IPS DF 19.7 (cell line): ENCODE measurements around the gene NUTM2G.
"Not testable (repeated sequence)": the region's sequence is repeated elsewhere in the genome, so short reads cannot be mapped to it uniquely, and the experiment has no call there.

Experiments
- DNase-seq: peaks from one replicate; pipeline ENCODE4 v3.0.0-alpha.2; 2013; ENCODE audit warnings: low read depth, low spot score

The NUTM2G gene

GRCh38 chr9:96928543-96928942, at the start of gene NUTM2G:
NUTM2G (plus strand) TSS chr9:96928843; CDS start chr9:96929025, 182 bp downstream.
- DNase-seq: not testable (repeated sequence)

GRCh38 chr9:96883922-96884321, 44.7 kb upstream of the NUTM2G start:
- no peak for DNase-seq

- no peak for DNase-seq
Observed at GRCh38 chr9:96884443-96884842, 44.2 kb upstream of the NUTM2G start.

GRCh38 chr9:96885424-96885823, 43.2 kb upstream of the NUTM2G start:
- no peak for DNase-seq

GRCh38 chr9:96888591-96888990, 40.1 kb upstream of the NUTM2G start:
- DNase-seq: no peak

- no peak for DNase-seq
Observed at GRCh38 chr9:96892131-96892530, 36.5 kb upstream of the NUTM2G start.

- not testable (repeated sequence) for DNase-seq
Observed at GRCh38 chr9:96900010-96900409, 28.6 kb upstream of the NUTM2G start.

- not testable (repeated sequence) for DNase-seq
Observed at GRCh38 chr9:96904947-96905722, 23.5 kb upstream of the NUTM2G start.

GRCh38 chr9:96908479-96908878, 20.2 kb upstream of the NUTM2G start:
- DNase-seq: not testable (repeated sequence)

GRCh38 chr9:96915539-96915938, 13.1 kb upstream of the NUTM2G start:
- not testable (repeated sequence) for DNase-seq

- DNase-seq: not testable (repeated sequence)
Observed at GRCh38 chr9:96916531-96916930, 12.1 kb upstream of the NUTM2G start.

GRCh38 chr9:96918550-96918949, 10.1 kb upstream of the NUTM2G start:
- not testable (repeated sequence) for DNase-seq

GRCh38 chr9:96920803-96921202, 7.8 kb upstream of the NUTM2G start:
- DNase-seq: not testable (repeated sequence)

- DNase-seq: not testable (repeated sequence)
Observed at GRCh38 chr9:96925587-96925986, 3.1 kb upstream of the NUTM2G start.

GRCh38 chr9:96931665-96932064, 3.0 kb downstream of the NUTM2G start:
- DNase-seq: not testable (repeated sequence)

- not testable (repeated sequence) for DNase-seq
Observed at GRCh38 chr9:96934097-96934496, 5.5 kb downstream of the NUTM2G start.

- DNase-seq: not testable (repeated sequence)
Observed at GRCh38 chr9:96934706-96935105, 6.1 kb downstream of the NUTM2G start.

GRCh38 chr9:96935401-96935800, 6.8 kb downstream of the NUTM2G start:
- DNase-seq: not testable (repeated sequence)

- not testable (repeated sequence) for DNase-seq
Observed at GRCh38 chr9:96937442-96937841, 8.8 kb downstream of the NUTM2G start.

GRCh38 chr9:96938957-96939665, 10.5 kb downstream of the NUTM2G start:
- not testable (repeated sequence) for DNase-seq

- not testable (repeated sequence) for DNase-seq
Observed at GRCh38 chr9:96940982-96941381, 12.3 kb downstream of the NUTM2G start.

GRCh38 chr9:96941628-96942027, 13.0 kb downstream of the NUTM2G start:
- not testable (repeated sequence) for DNase-seq

GRCh38 chr9:96942181-96942580, 13.5 kb downstream of the NUTM2G start:
- not testable (repeated sequence) for DNase-seq
